ENCODE measurements around the gene RPS13.
"Not testable (repeated sequence)": the region's sequence is repeated elsewhere in the genome, so short reads cannot be mapped to it uniquely, and the experiment has no call there.

DNA sequence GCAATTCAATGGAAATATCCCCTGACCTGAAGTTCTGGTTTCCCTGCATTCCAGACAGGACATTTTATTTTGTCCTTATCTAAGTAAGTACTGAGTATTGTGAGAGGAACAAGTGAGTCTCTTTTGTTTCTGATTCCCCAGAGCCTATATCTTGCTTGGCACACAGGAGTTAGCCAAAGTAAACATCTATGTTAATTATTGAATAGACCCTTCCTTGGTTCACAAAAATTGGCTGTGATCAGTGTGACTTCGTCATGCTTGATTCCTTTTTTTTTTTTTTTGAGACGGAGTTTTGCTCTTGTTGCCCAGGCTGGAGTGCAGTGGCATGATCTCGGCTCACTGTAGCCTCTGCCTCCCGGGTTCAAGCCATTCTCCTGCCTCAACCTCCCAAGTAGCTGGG lies 29.0 kb downstream of the RPS13 start:
- TF ChIP-seq EZH2 (IDR thresholded peaks at IDR 0.05; ENCODE audit: borderline replicate concordance, low read depth, low read length); POLR2A (conservative IDR thresholded peaks at IDR 0.05): not testable (repeated sequence)
